HUDEP-2 (cell line): ENCODE data around the gene CYP27C1.
"Not testable (repeated sequence)": the region's sequence is repeated elsewhere in the genome, so short reads cannot be mapped to it uniquely, and the experiment has no call there.

Source experiments
- DNase-seq, 76 experiments: peaks; one replicate each; lab custom pipeline; 2025; ENCODE audit not compliant: unreplicated experiment in 76 of 76; lab: John Stamatoyannopoulos, UW

CYP27C1 gene

DNA sequence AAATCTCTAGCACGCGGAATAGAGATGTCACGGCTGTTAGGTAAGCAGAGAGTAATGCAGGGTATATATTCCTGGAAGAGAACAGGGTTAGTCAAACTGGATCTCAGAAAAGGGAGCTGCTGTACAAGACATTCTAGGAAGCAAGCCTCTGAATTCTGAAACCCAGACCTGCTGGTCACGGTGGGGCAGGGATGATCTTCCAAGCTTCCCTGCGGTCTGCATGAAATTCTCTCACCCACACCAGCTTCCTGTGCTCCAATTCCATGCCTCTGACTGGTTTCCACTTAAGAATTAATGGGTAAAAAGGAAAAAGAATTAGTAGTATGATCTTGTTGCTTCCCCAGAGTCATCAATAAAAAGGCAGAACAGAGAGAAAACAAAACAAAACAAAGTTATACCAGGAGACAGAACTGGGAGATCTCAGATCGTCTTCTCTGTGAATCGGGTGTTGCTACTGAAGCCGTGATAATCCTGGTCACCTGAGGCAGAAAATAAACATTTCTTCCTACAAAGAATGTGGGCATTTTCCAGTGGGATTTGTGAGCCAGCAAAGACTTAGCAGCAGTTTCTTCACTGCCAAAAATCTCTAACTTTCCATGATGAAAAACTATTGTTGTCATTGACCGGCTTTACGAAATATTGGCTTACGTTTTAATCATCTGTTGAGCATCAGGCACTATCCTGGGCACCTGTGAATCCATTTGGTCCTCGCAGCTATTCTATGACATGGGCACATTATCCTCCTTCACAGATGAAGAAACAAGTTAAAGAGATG lies 5.3 kb upstream of the CYP27C1 start:
- no peak for DNase-seq

GRCh38 chr2:127224135-127224534 lies 4.0 kb upstream of the CYP27C1 start:
- DNase-seq, result not testable (repeated sequence)

DNA sequence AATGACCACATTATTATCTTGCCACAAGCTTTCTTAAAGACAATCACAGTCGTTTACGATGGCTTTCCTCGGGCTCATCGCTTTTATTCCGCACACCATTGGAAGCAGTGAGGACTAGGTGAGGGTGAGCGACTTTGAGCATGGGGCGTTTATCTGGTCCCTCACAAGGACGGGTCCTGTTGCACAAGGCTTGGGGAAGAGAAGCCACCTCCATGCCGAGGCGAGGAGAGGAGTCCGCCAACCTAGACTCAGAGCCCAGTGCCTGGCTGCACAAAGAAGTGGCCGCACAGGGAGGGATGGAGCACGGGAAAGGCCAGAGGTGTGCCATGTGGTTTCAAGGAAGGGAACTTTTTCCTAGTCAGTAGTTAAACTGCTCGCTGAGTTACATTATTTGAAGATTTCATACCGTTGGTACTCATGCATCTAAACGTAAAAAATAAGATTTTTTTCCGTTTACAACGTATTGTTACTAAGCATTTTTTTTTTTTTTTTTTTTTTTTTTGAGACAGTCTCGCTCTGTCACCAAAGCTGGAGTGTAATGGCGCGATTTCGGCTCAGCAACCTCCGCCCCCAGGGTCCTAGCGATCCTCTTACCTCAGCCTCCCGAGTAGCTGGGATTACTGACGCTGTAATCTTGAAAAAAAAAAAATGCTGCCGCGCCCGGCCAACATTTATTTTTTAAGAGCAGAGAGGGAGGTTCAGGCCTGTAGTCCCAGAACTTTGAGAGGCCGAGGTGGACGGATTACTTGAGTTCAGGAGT lies 849 bp upstream of the CYP27C1 start:
- DNase-seq, result no peak

DNA sequence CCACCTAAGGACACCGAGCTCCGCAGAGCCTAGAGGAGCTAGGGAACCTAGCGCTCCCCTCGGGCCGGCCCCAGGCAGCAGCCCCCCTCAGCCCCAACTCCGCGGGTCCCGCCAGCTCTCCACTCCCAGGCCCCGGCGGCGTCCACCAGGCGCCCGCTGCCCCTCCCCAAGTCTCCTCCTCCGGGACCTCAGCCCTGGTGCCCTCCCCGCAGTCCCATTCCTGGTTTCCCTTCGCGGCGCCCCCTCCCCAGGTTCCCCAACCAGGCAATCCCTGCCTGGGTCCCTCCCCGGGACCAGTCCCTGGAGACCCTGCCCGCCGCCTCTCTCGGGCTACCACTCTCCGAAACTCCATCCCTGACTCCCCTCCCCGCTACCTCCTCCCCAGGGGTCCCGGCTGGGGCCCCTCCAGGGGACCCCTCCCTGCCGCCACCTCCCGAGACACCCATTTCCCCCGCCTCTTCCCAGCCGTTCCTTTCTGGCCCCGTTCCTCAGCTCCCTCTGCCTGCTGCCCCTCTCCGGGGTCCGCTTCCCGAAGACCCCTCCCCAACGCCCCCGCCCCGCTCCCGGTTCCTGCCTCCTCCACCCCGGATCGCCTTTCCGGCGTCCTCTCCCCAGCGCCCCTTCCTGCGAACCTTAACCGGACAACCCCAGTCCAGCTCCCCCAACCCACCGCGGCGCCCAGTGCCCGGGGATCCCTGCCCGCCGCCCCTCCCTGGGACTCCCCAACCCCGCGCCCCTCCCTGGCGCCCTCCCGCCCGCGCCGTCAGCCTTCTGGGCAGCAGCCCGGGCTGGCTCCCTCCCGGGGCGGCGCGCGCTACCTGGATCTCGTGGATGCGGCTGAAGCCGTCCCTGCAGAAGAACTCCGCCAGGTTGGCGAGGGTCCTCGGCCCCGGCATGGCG lies 678 bp downstream of the CYP27C1 start:
- no peak for DNase-seq

DNA sequence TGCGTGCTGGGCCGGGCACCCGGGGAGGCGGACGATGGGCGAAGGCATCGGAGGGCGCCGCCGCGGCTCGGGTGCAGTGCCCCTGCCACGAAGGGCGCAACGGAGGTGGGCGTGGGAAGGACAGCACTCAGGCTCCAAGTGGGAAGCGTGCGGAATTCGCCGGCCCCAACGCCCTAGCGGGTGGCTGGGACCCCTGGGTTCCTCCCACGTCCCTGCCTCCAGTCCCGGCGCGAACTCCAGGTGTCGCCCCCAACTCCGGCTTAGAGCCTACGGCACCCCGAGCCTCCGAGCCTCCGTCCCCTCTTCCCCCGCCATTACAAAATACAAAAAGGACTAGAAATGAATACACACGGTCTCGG lies 1.3 kb downstream of the CYP27C1 start:
- no peak for DNase-seq

DNA sequence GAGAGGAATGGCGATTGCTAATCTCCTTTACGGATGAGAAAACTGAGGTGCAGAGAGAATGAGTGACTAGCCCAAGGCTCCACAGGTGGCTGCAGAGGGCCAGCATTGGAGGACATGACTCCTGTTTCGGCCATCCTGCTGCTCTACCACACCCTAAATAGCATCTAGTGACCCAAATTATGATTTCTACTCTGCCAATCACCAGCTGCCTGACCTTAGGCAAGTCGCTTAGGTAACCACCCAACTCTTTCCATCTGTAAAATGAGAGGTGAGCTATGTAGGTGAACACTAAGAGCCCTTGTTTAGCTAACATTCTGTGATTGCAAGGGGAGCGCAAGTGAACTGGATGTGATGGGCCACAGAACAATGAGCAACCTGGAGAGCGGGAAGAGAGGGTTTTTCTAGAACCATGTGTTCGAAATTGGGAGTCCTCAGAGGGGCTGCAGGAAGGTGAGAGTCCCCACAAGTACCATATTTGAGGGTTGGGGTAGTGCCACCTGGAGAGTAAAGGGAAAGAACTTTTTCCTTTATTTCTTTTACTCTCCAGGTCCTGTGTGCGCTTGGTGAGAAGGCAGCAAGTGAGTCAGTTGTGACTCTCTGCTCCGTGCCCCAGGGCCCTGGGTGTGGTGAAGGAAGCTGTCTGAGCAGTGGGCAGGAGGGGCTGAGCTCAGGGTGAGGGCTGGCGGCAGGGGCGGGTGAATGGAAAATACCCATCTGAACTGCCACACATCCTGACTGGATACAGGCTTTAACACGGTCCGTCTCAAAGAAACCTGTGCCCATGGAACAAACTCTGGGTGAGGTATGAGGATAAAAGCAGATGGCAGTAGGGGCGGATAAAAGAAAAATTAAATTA lies 2.4 kb downstream of the CYP27C1 start:
- DNase-seq, result no peak

- DNase-seq, result no peak
Measured at GRCh38 chr2:127216593-127216992, 3.5 kb downstream of the CYP27C1 start.

- no peak for DNase-seq
Measured at GRCh38 chr2:127216095-127216494, 4.0 kb downstream of the CYP27C1 start.

GRCh38 chr2:127214201-127214600 lies 5.9 kb downstream of the CYP27C1 start:
- not testable (repeated sequence) for DNase-seq

- DNase-seq, result no peak
Measured at GRCh38 chr2:127208313-127208712, 11.8 kb downstream of the CYP27C1 start.

GRCh38 chr2:127205218-127206125 lies 14.6 kb downstream of the CYP27C1 start:
- DNase-seq, result no peak

DNA sequence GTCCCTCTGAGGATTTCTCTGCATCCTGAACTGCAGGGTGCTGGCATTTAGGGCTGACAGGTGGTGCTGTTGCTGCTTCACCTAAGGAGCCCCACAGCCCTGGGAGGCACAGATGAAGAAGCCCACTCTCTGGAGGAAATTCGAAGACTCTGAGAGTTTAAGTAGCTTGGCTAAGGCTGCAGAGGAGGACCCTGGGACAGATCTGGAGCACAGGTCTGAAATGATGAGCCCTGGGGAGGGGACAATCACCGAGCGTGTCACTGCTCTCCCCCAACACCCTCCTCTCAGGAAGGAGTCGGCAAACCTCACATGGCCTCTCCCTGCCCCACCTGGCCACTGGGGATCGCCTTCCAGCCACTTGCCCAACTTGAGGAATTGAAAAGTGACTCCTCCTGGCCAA lies 18.6 kb downstream of the CYP27C1 start:
- DNase-seq, result no peak

DNA sequence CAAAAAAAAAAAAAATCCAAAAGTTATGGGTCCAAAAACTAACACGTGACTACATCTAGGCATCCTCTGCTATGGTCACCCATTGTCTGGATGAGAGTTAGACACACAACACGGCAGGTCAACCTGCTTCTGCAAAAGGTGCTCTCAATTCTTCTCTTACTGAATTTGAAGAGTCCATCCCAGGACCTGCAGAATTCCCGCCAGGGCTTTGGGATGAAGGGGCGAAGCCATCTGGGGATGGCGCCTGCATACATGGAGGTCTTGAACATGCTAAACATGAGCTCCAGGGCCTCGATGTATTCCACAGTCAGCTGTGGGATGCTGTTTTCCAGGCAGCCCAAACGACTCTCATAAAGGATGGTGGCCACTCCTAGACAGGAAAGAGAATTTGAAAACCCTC lies 19.1 kb downstream of the CYP27C1 start:
- DNase-seq, result no peak

GRCh38 chr2:127199223-127199622 lies 20.9 kb downstream of the CYP27C1 start:
- no peak for DNase-seq

- peak in 50 of 76 experiments; percentile 1 to 71 (median 34) for DNase-seq
Measured at GRCh38 chr2:127197475-127198385, 22.4 kb downstream of the CYP27C1 start.

DNA sequence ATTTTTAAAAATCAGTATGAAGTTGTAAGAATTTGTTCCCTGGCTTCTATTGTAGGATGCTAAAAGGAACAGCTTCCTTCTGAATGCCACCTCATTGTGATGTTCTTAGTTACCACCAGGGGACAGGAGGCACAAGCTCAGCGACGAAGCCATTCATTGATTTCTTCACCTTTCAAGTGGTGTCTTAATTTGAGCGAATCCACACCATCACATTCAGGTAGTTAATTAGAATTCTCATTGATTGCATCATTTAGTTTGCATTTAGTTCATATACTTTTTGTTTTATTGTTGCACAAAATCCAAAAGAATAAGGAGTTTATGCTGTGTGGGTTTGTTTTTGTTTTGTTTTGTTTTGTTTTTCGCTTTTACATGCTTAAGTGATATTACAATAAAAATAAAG lies 23.1 kb downstream of the CYP27C1 start:
- DNase-seq, result peak in 2 of 76 experiments; percentile 3 to 6

GRCh38 chr2:127196549-127196948 lies 23.6 kb downstream of the CYP27C1 start:
- no peak for DNase-seq
